ENCODE results near the gene ZDHHC12.

- TF ChIP-seq SUZ12 (IDR thresholded peaks at IDR 0.05): no peak
- no peak for TF ChIP-seq NFRKB (IDR thresholded peaks at IDR 0.05)
- no peak for TF ChIP-seq FOXA1 (IDR thresholded peaks at IDR 0.05)
- TF ChIP-seq FOXM1 (IDR thresholded peaks at IDR 0.05; ENCODE audit: borderline replicate concordance): no peak
- TF ChIP-seq PKNOX1 (IDR thresholded peaks at IDR 0.05): no peak
- TF ChIP-seq ELF4 (IDR thresholded peaks at IDR 0.05): no peak
- TF ChIP-seq ZNF384 (IDR thresholded peaks at IDR 0.05): no peak
- TF ChIP-seq SP1 (IDR thresholded peaks at IDR 0.05): no peak
- TF ChIP-seq HDGF (IDR thresholded peaks at IDR 0.05; ENCODE audit: borderline replicate concordance): no peak
- no peak for TF ChIP-seq L3MBTL2 (conservative IDR thresholded peaks at IDR 0.05)
- TF ChIP-seq TARDBP (IDR thresholded peaks at IDR 0.05): no peak
- TF ChIP-seq BHLHE40 (IDR thresholded peaks at IDR 0.05; ENCODE audit: borderline replicate concordance): no peak
- no peak for TF ChIP-seq ARNT (IDR thresholded peaks at IDR 0.05)
These were observed 39.4 kb downstream of the ZDHHC12 start for GRCh38 chr9:128684325-128685199.

Data from HEK293T (cell line).